K562 (cell line): Measurements from ENCODE around the gene RASL11A.

Experiments used
- ATF2 ChIP-seq: sonication (generic); formaldehyde crosslinking; IDR thresholded peaks from 2 replicates; pipeline ENCODE4 v1.8.1; 2022; ENCODE audit warnings: missing genetic modification reagents
- ERF ChIP-seq: fragments of 450-650 bp; formaldehyde crosslinking; IDR thresholded peaks from 2 replicates; pipeline ENCODE4 v1.4.0; 2020; ENCODE audit warnings: mild to moderate bottlenecking, mixed read lengths
- JUN ChIP-seq, 2 experiments: sonication (generic) in 1 of 2; formaldehyde crosslinking in 1 of 2; IDR thresholded peaks; 2 replicates each; pipeline versions ENCODE4 v1.6.1 to v1.8.0; 2012 to 2022; ENCODE audit warnings: borderline replicate concordance in 2 of 2, mild to moderate bottlenecking in 2 of 2, improper control_type of control experiment in 1 of 2, low read depth in 1 of 2, low read length in 1 of 2, missing genetic modification reagents in 1 of 2
- ZNF830 ChIP-seq: fragments of 250-450 bp; sonication (Bioruptor Pico); IDR thresholded peaks from 2 replicates; pipeline ENCODE4 v1.5.0; 2021; ENCODE audit warnings: mild to moderate bottlenecking

GRCh38 chr13:27226991-27227390, 43.6 kb upstream of the RASL11A start:
- TF ChIP-seq JUN (IDR thresholded peaks at IDR 0.05; ENCODE audit: borderline replicate concordance, low read depth, low read length) (no peak), JUN (CRISPR knock-in tag; IDR thresholded peaks at IDR 0.05; ENCODE audit: borderline replicate concordance) (no peak), ATF2 (CRISPR knock-in tag) (no peak), ERF (CRISPR knock-in tag) (no peak), ZNF830 (CRISPR knock-in tag) (no peak)
